ENCODE data around the gene ASTN1. TPM values are rescaled to one million over a fixed set of nuclear protein-coding genes. Genes with fewer than 3 reads are reported as not detected.

The ASTN1 gene
- total and polyA plus RNA-seq, 9 of the 15 experiments (the other 6 are each of a cell fraction or from before 2014, with no cell fraction given): 0.05 to 0.22 (median 0.18) TPM

GRCh38 chr1:177209357-177209756 is 44.8 kb upstream of the ASTN1 start:
- 0% methylated on average over 3 of the region's 3 CpGs for WGBS (ENCODE audit: insufficient coverage, low coverage, missing lambda C conversion rate)
- CTCF ChIA-PET (ENCODE audit: low intra/inter-chr PET ratio): interaction anchor here (0.5 kb wide), 1 partner anchor 813 kb away, joined by 3 read pairs; no protein-coding TSS in a partner anchor
- no peaks in the 10 kb centered on the region for H3K4me1 ChIP-seq (replicated peaks in 1 of 2; ENCODE audit: control insufficient read depth in 2 of 2, insufficient read depth in 2 of 2, low read length in 2 of 2)
- H3K4me3 ChIP-seq: no peak overlapping the region
- no peaks in the 10 kb centered on the region for H3K9me1 ChIP-seq (ENCODE audit: control insufficient read depth, insufficient read depth, low read length)
- H3K27ac ChIP-seq (ENCODE audit: extremely low read depth, low read depth, low read length): no peak overlapping the region
- no peak overlapping the region for H3K4me2 ChIP-seq (ENCODE audit: insufficient read depth, low read length)
- H3K36me3 ChIP-seq (ENCODE audit: control insufficient read depth, insufficient read depth, low read length): no peaks in the 10 kb centered on the region
- H3K9ac ChIP-seq (ENCODE audit: insufficient read depth in 1 of 2, low read depth in 2 of 2, low read length in 2 of 2): no peak overlapping the region
- FAIRE-seq (no peak), ATAC-seq (no peak), DNase-seq (ENCODE audit: extremely low read depth in 1 of 4, low spot score in 3 of 4) (no peak)
- no TSS peak for BruUV-seq (replicated peaks)
- POLR2A ChIA-PET: no interaction called here
- H3K27me3 ChIP-seq (ENCODE audit: control insufficient read depth in 2 of 2, insufficient read depth in 2 of 2, low read length in 2 of 2): no peaks in the 10 kb centered on the region
- no peaks in the 10 kb centered on the region for H4K20me1 ChIP-seq (replicated peaks; ENCODE audit: control insufficient read depth, insufficient read depth, low read length)
- no peaks in the 10 kb centered on the region for H3K79me2 ChIP-seq (ENCODE audit: control insufficient read depth, insufficient read depth, low read length)
- intact Hi-C loops (cut with micrococcal nuclease) (no loop called here), in situ Hi-C loops (cut with MboI) (no loop called here)
- no peak overlapping the region for H2AFZ ChIP-seq (ENCODE audit: low read depth, low read length)
- H3K9me3 ChIP-seq (replicated peaks; ENCODE audit: control insufficient read depth, insufficient read depth, low read depth, low read length): no peaks in the 10 kb centered on the region
- TF ChIP-seq MAFK (IDR thresholded peaks at IDR 0.05; ENCODE audit: low read length) (no peak), RFX1 (IDR thresholded peaks at IDR 0.05) (no peak), ZNF280B (CRISPR knock-in tag; IDR thresholded peaks at IDR 0.05) (no peak), POLR2H (tag; IDR thresholded peaks at IDR 0.05; ENCODE audit: low read depth) (no peak), E2F8 (IDR thresholded peaks at IDR 0.05; ENCODE audit: low read depth, partially characterized antibody) (no peak), KDM4B (IDR thresholded peaks at IDR 0.05; ENCODE audit: borderline replicate concordance in 2 of 2, low read depth in 1 of 2) (no peak), BRF1 (IDR thresholded peaks at IDR 0.05; ENCODE audit: borderline replicate concordance, extremely low read depth, insufficient read length) (no peak), RBM15 (IDR thresholded peaks at IDR 0.05; ENCODE audit: insufficient read depth, low read length) (no peak), ZC3H11A (IDR thresholded peaks at IDR 0.05; ENCODE audit: low read depth, low read length) (no peak), JUND (IDR thresholded peaks at IDR 0.05; ENCODE audit: borderline replicate concordance, low read depth, low read length) (no peak), JUND (tag; IDR thresholded peaks at IDR 0.05; ENCODE audit: borderline replicate concordance, low read depth, low read length) (no peak), LEF1 (IDR thresholded peaks at IDR 0.05) (no peak), OTX1 (CRISPR knock-in tag; IDR thresholded peaks at IDR 0.05) (no peak), SREBF2 (CRISPR knock-in tag; IDR thresholded peaks at IDR 0.05) (no peak), MTF1 (CRISPR knock-in tag; IDR thresholded peaks at IDR 0.05; ENCODE audit: borderline replicate concordance) (no peak)

Measured in K562 (cell line).